Activated CD8-positive, alpha-beta memory T cell treated with anti-CD3 and anti-CD28 coated beads, Interleukin-2, amount 50 U/mL, for 48 hours (primary cell): Measurements from ENCODE around the gene C16orf78.
"Not testable (repeated sequence)": the region's sequence is repeated elsewhere in the genome, so short reads cannot be mapped to it uniquely, and the experiment has no call there.

Source experiments
- DNase-seq: peaks from one replicate; pipeline ENCODE4 v3.0.0-alpha.2; 2020

The C16orf78 gene

DNA sequence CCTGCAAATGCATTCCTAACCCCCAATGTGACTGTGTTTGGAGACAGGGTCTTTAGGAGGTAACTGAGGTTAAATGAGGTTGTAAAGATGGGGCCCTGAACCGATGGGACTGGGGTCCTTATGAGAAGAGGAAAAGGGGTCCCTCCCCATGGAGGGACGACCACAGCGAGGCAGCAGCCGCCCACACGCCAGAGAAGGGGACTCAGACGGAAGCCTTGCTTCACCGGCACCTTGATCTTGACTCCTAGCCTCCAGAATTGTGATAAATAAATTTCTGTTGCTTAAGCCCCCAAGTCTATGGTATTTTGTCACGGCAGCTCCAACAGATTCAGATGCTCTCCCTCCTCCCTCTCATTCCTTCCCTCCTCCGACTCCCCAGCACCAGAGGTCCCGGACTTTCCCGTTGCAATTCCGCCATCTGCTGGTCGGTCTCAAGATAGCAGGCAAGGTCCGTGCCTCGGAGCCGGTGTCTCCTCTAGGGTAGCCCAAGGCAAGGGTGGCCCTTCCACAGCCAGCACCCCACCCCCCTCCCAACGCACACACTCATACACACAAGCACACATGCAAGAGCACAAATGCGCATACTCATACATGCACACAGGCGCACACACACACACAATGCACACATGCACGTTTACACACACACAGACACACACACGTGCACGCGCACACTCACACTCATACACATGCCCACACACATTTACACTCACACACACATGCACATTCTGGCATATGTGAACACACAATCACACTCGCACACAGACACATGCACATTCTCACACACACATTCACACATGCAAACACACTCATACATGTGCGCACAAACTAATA, 23.1 kb upstream of the C16orf78 start:
- DNase-seq = peak; percentile 86

GRCh38 chr16:49351096-49351487, 22.5 kb upstream of the C16orf78 start:
- no peak for DNase-seq

DNA sequence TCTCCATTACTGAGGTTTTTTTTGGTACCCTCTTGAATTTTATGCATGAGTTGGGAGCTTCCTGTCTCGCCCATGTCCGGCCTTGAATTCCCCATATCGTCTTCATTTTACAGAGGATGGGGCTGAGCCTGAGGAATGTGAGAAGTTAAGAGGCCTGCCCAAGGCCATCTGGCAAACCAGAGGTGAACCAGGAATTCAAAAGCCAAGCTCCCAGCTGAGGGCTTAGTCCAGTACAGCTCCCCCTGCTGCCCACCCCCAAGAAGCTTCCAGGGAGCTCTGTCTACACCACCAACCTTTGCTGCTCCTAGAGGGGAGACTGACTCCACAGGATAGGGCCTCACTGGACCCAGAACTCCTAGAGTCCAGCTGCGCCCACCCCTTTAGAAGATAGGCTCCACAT, 20.7 kb upstream of the C16orf78 start:
- no peak for DNase-seq

- DNase-seq = no peak
These were observed 19.9 kb upstream of the C16orf78 start for GRCh38 chr16:49353680-49354079.

- no peak for DNase-seq
These were observed 19.5 kb upstream of the C16orf78 start for GRCh38 chr16:49354101-49354500.

GRCh38 chr16:49354991-49355390, 18.6 kb upstream of the C16orf78 start:
- no peak for DNase-seq

DNA sequence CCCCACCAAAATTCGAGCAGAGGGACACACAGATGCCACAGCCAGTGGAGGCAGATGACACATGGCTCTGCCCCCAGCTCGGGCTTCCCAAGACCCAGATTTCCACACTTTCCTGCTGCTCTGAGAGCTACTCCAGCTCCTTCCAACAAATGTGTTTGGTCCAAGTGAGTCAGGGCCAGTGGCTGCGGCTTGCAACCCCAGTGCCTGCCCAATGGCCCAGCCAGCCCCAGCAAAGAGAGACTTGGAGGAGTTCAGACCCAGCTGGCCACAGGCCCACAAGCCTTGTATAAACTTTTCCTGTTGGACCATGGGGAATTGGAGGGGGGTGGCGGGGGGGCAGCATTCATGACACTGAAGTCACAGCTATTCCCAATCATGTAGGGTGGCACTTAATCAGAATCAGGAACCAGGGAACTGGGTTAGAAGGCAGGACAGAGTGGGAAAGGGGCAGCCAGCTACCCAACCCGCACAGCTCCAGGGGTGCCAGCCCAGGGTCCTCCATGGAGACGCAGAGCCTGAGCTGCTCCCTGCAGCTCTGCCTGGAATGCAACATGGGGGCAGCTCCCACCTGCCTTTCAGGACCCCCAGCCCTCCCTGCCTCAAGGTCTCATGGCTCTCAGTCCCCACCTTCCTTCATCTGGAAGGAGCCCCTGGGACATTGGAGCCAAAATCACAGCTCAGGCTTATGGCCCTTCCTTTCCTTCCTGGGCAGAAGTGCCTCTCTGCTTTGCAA, 17.5 kb upstream of the C16orf78 start:
- no peak for DNase-seq

DNA sequence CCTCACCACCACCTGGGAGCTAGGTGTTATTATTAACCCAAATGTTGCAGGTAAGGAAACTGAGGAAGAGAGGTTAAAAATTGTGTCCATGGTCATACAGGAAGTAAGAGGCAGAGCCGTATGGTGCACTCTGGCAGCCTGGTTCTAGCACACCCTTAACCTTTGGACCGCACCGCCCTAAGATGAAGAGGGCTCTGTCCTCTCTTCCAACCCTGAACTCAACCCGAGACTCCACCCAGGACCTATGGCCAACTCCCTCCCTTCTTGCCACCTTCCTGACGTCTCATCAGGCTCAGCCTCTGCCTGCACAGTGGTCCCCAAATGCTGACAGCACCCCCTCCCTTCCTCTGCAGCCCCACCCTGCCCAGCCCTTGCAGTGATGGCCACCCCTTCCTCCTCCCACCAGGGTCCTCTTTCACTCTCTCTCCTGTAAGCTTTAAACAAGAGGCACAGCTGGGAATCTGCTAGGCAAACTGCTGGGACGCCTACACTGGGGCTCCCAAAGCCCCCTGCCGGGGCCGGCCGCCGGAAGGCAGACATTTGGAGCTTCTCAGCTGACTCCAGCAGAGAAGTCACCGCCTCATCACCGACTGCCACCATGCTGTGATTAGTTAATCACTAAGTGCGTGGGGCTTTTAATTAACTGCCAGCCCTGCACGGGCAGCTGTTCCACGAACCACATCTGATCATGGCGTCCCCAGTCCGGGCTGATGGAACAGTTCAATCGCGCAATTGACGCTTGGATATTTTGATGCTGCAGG, 16.7 kb upstream of the C16orf78 start:
- DNase-seq = no peak

GRCh38 chr16:49359591-49359990, 14.0 kb upstream of the C16orf78 start:
- no peak for DNase-seq

GRCh38 chr16:49361731-49362130, 11.9 kb upstream of the C16orf78 start:
- not testable (repeated sequence) for DNase-seq

DNA sequence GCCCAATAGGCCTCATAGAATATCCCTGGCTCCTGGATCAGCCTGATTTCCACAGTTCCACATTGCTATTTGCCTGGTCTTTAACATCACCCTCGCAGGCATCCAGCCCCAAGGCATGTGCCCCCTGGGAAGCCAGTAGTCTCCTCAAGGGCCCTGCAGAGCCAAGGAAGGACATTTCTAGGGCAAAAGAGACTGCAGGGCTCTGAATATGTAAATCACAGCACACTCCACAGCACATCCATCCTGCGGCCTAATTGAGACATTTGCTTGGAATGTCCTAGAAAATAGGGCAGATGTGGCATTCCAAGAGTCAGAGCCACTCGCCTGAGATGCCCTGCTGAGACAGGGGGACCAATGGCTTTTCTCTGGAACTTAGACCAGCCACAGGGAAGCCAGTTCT, 11.4 kb upstream of the C16orf78 start:
- DNase-seq = no peak

GRCh38 chr16:49365711-49366509, 7.7 kb upstream of the C16orf78 start:
- no peak for DNase-seq

DNA sequence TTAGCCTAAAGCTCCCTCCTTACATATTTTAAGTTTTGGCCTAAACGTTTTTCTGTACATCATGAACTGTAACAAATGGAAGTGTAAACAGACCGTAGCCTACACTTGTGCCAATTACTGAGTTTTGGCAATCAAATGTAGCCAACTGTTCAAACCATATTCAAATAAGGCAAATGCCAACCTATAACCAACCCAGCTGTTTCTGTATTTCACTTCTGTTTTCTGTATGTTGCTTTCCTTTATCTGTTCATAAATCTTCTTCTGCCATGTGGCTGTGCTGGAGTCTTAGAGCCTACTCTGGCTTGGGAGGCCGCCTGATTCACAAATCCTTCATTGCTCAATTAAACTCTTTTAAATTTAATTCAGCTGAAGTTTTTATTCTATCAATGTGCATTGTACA, 6.9 kb upstream of the C16orf78 start:
- DNase-seq = no peak

GRCh38 chr16:49369651-49370611, 3.7 kb upstream of the C16orf78 start:
- no peak for DNase-seq

- DNase-seq = no peak
These were observed 2.6 kb downstream of the C16orf78 start for GRCh38 chr16:49376206-49376605.

DNA sequence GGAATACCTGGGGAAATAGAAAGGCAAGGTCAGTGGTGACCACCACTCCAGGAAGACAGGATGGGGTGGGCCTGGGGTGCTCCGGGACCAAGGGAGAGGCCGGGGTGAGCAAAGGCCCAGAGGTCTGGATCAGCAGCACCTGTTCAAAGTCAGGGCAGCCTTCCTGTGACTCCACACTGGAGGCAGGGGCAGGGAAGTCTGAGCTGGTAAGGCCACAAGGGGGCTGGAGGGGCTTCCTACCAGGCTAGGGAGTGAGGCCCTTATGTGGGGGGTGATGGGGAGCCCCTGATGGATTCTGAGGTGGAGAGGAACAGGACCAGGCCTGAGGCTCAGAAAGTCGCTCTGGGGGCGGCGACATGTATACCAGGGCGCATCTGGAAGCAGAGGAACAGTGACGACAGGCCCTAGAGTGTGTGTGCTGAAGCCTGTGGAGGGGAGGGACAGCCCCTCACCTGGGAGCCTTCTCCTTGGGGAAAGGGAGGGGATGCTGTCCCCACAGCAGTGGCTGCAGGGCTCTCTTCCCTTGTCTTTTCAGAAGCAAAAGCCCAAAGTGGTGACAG, 3.7 kb downstream of the C16orf78 start:
- no peak for DNase-seq

GRCh38 chr16:49378238-49378637, 4.6 kb downstream of the C16orf78 start:
- no peak for DNase-seq

DNA sequence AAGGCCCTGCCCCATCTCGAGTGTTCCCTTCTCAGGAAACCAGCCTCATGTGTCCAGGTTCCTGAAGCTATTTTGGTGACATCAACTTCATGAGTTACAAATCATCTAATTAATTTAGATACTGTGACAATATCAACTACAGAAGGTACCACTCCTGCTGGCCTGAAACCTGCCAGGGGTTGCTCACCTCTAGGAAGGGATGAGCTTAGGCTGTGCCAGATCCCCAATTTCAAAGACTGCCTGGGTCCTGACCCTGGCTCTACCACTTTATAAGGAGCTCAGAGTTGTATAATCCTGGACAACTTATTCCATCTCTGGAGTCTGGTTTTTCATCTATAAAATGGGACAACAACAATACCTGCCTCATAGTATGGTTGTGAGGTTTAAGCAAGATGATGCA, 5.2 kb downstream of the C16orf78 start:
- no peak for DNase-seq

GRCh38 chr16:49382916-49383315, 9.3 kb downstream of the C16orf78 start:
- DNase-seq = no peak

GRCh38 chr16:49395021-49395420, 21.4 kb downstream of the C16orf78 start:
- DNase-seq = no peak

- no peak for DNase-seq
These were observed 22.7 kb downstream of the C16orf78 start for GRCh38 chr16:49396206-49396720.
